Measurements from ENCODE around the gene KLF6. TPM values are rescaled to one million over a fixed set of nuclear protein-coding genes. Genes with fewer than 3 reads are reported as not detected.

Gene KLF6
- total RNA-seq, 3 donors from 2014 or later: 270 to 371 (median 331) TPM

- Histone ChIP-seq H3K4me1 (ENCODE audit: low read depth) (peaks cover 10% of the 10 kb centered on the region), H3K4me3 (no peak overlapping the region), H3K36me3 (ENCODE audit: low read depth) (no peaks in the 10 kb centered on the region), H3K9me3 (no peaks in the 10 kb centered on the region)
- intact Hi-C loops (cut with DNase I, micrococcal nuclease): loop anchor here in 1 of 2 donors (10.0 kb wide), 1 partner anchor 528 kb away; no protein-coding TSS in a partner anchor
- no peak for ATAC-seq
- no peak for DNase-seq
- TF ChIP-seq CTCF (IDR thresholded peaks at IDR 0.05): no peak
Measured at GRCh38 chr10:3772361-3773171, 12.4 kb downstream of the KLF6 start.

DNA sequence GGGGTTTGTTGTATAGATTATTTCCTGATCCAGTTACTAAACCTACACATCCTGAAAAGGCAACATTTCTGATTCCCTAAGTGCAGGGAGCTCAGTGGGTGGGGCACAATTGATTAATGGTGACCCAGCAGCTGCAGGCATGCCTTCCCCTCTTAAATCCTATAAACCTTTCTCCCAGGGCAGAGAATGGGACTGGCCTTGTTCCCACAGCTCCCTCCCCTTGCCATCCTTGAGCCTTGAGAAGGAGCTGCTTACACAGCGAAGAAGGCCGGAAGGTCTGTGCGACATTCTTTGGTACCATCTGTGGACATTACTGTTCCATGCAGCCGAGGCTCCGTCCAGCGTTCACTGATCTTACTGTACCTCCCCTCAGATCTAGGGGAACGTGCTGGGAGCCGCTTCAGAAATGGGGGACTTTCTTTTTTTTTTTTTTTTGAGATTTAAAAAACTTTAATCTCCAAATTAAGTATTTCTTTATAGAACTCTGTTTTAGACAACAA lies 14.3 kb downstream of the KLF6 start:
- TF ChIP-seq CTCF (IDR thresholded peaks at IDR 0.05): no peak
- H3K4me1 ChIP-seq (ENCODE audit: low read depth): peaks cover under 1% of the 10 kb centered on the region
- no peaks in the 10 kb centered on the region for H3K36me3 ChIP-seq (ENCODE audit: low read depth)
- H3K4me3 ChIP-seq: no peak overlapping the region
- no peaks in the 10 kb centered on the region for H3K9me3 ChIP-seq
- ATAC-seq (no peak), DNase-seq (no peak)
- intact Hi-C loops (cut with DNase I, micrococcal nuclease): loop anchor here in 1 of 2 donors (10.0 kb wide), 1 partner anchor 526 kb away; no protein-coding TSS in a partner anchor

DNA sequence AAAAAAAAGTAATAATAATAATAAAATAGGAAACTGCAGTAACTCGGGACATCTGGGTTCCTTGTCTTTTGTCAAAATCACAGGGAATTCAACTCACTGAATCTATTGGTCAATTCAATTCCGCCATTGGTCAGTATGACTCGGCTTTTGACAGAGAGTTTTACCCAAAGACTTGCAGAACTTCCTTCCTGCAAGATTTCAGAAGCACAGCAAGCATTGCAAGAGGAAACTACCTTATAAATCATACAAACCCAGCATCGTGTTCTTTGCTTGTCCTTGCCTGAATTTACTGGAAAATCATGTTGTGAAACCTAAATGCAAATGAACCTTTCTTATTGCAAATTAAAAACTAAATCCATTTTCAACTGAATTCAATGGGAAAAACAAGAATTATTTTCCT lies 15.5 kb downstream of the KLF6 start:
- intact Hi-C loops (cut with DNase I, micrococcal nuclease): no loop called here
- TF ChIP-seq CTCF (IDR thresholded peaks at IDR 0.05): no peak
- Histone ChIP-seq H3K4me3 (no peak overlapping the region), H3K36me3 (ENCODE audit: low read depth) (no peaks in the 10 kb centered on the region), H3K4me1 (ENCODE audit: low read depth) (peaks cover 11% of the 10 kb centered on the region), H3K9me3 (no peaks in the 10 kb centered on the region)
- no peak for DNase-seq
- ATAC-seq: no peak

DNA sequence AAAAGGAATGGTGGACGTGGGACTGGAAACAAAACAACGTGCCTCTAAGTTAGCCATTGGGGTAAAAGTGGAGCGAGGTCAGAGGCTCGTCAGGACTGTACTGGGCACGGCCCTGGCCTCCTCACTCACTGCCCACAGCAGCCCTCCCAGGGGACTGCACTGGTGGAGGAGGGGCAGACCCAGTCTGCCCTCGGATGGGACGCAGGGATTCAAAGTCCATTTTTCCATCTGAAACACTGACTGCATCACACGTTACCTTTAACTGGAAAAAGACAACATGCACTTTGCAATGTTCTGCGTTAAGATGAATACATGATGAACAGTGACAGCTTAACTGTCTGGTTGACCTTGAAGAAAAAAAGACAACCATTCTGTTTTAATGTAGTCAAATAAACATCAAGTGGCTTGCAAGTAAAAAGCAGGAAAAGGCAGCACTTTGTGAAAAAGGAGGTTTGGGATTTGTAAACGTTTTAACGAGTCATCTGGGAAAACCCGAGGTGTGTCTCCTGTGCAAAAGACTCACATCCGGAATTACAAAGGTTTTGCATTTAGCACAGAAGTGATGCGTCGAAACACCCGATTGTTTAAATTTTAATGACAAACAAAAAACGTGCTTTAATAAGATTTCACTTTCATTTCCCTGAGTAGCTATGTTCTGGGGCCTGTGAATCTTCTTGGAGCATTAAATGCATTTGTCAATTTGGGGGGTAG lies 18.8 kb downstream of the KLF6 start:
- H3K36me3 ChIP-seq (ENCODE audit: low read depth): no peaks in the 10 kb centered on the region
- TF ChIP-seq CTCF (IDR thresholded peaks at IDR 0.05): no peak
- peaks cover 14% of the 10 kb centered on the region for H3K4me1 ChIP-seq (ENCODE audit: low read depth)
- intact Hi-C loops (cut with DNase I, micrococcal nuclease): no loop called here
- no peak for ATAC-seq
- no peak overlapping the region for H3K4me3 ChIP-seq
- DNase-seq: no peak
- no peaks in the 10 kb centered on the region for H3K9me3 ChIP-seq

DNA sequence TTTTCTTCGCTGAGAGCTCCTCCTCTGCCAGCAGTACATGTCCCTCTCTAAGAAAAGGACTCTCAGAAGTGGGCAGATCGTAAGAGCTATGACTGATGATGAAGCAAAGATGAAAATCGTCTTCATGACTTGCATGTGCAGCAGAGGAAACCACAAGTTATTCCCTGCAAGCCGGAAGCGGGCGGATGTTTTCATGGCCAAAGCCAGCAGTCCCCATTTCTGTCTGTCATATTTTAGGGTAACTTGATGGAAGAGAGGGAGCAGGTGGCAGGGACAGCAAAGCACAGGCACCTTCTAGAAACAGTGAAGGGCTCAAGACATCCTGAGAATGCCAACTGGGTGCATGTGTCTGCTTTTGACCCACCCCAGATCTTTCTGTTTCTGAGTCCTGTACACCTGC lies 19.9 kb downstream of the KLF6 start:
- DNase-seq (no peak), ATAC-seq (peak; percentile 33)
- no peak for TF ChIP-seq CTCF (IDR thresholded peaks at IDR 0.05)

More for the DNA sequence above, 19.9 kb downstream of the KLF6 start:
- H3K36me3 ChIP-seq (ENCODE audit: low read depth): no peaks in the 10 kb centered on the region
- H3K4me1 ChIP-seq (ENCODE audit: low read depth): peaks cover 14% of the 10 kb centered on the region
- no peak overlapping the region for H3K4me3 ChIP-seq
- H3K9me3 ChIP-seq: no peaks in the 10 kb centered on the region
- intact Hi-C loops (cut with DNase I, micrococcal nuclease): no loop called here

Measured in mucosa of descending colon (tissue), 3 donors.